ENCODE measurements around the gene CNTNAP5.
A peak's percentile ranks its signal among the peaks of the same experiment; 100 is the strongest.

The CNTNAP5 gene

DNA sequence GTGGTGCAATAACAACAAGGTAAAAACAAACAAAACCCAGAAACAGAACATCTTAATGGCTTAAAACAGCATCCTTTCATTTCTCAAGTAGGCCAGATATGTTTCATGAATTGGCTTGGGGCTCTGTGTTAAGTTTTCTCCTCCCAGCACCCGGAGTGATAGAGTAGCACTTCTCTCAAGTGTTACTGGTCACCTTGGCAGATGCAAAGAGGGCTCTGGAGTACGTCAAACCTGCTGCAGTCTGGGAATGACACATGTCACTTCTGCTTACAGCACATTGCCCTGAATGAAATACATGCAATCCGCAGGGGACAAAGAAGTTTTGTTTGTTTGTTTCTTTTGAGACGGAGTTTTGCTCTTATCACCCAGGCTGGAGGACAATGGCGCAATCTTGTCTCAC, 639.3 kb downstream of the CNTNAP5 start:
- Histone ChIP-seq H3K9ac (ENCODE audit: low read length) (no peak overlapping the region), H2AK5ac (ENCODE audit: low read length) (no peak overlapping the region), H4K12ac (ENCODE audit: low read depth, low read length) (no peak overlapping the region), H2BK5ac (ENCODE audit: low read depth, low read length, poor library complexity) (no peak overlapping the region), H3K4me1 (ENCODE audit: control insufficient read depth in 1 of 2, insufficient read depth in 2 of 2, low read length in 2 of 2) (no peaks in the 10 kb centered on the region), H3K27me3 (ENCODE audit: insufficient read depth, low read length) (no peaks in the 10 kb centered on the region), H2BK120ac (ENCODE audit: insufficient read depth, low read length, poor library complexity) (no peak overlapping the region), H3K9me3 (ENCODE audit: insufficient read depth, low read depth, low read length) (no peaks in the 10 kb centered on the region), H3K4ac (ENCODE audit: low read depth, low read length) (no peak overlapping the region), H4K8ac (ENCODE audit: low read depth, low read length) (no peak overlapping the region), H4K91ac (ENCODE audit: low read depth, low read length) (no peak overlapping the region), H3K14ac (ENCODE audit: low read length) (no peak overlapping the region), H3K36me3 (ENCODE audit: control insufficient read depth in 1 of 2, insufficient read depth in 2 of 2, low read length in 2 of 2) (no peaks in the 10 kb centered on the region), H3K4me3 (ENCODE audit: low read depth, low read length) (no peak overlapping the region), H2BK12ac (ENCODE audit: low read length) (no peak overlapping the region), H3K18ac (ENCODE audit: low read length) (no peak overlapping the region), H3K79me2 (ENCODE audit: control insufficient read depth, insufficient read depth, low read length, poor library complexity) (no peaks in the 10 kb centered on the region), H3K27ac (ENCODE audit: low read depth, low read length) (no peak overlapping the region), H2AFZ (ENCODE audit: insufficient read depth, low read length, poor library complexity) (no peak overlapping the region), H3K79me1 (ENCODE audit: low read length) (no peaks in the 10 kb centered on the region), H3K4me2 (ENCODE audit: low read length) (no peak overlapping the region), H3K23ac (ENCODE audit: low read length) (no peak overlapping the region)
- no peak for DNase-seq
- WGBS (ENCODE audit: extremely low coverage, insufficient coverage, insufficient read length), result no CpG with 5 or more reads among the region's 5 CpGs

DNA sequence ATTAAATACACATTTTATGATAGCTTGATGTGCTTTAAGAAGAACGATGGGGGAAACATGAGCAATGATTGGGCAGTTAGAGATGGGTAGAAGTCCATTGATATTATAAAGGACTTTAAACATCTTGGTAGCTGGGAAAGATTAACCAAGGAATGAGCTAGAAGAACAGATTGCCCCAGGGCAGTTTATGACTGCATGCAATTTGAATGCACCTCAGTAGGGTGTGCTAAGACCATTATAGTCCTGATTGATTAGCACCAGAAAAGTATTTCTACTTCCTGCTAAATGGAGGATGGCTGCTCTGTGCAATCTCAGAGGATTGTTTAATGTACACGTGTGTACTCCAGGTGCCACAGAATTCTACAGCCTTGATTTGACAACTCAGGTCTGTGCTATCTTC, 641.9 kb downstream of the CNTNAP5 start:
- H4K8ac ChIP-seq (ENCODE audit: low read depth, low read length), result no peak overlapping the region
- H3K23ac ChIP-seq (ENCODE audit: low read length), result no peak overlapping the region
- H2BK12ac ChIP-seq (ENCODE audit: low read length), result no peak overlapping the region
- no peaks in the 10 kb centered on the region for H3K79me1 ChIP-seq (ENCODE audit: low read length)
- no peak overlapping the region for H3K4me2 ChIP-seq (ENCODE audit: low read length)
- no peak overlapping the region for H4K91ac ChIP-seq (ENCODE audit: low read depth, low read length)
- no peak overlapping the region for H2AK5ac ChIP-seq (ENCODE audit: low read length)
- peak; percentile 1 to 3 for DNase-seq
- no peak overlapping the region for H3K27ac ChIP-seq (ENCODE audit: low read depth, low read length)
- no peak overlapping the region for H4K12ac ChIP-seq (ENCODE audit: low read depth, low read length)
- no peaks in the 10 kb centered on the region for H3K4me1 ChIP-seq (ENCODE audit: control insufficient read depth in 1 of 2, insufficient read depth in 2 of 2, low read length in 2 of 2)
- H3K4ac ChIP-seq (ENCODE audit: low read depth, low read length), result no peak overlapping the region
- no peaks in the 10 kb centered on the region for H3K36me3 ChIP-seq (ENCODE audit: control insufficient read depth in 1 of 2, insufficient read depth in 2 of 2, low read length in 2 of 2)
- H3K4me3 ChIP-seq (ENCODE audit: low read depth, low read length), result no peak overlapping the region
- H3K27me3 ChIP-seq (ENCODE audit: insufficient read depth, low read length), result no peaks in the 10 kb centered on the region
- no peak overlapping the region for H2BK5ac ChIP-seq (ENCODE audit: low read depth, low read length, poor library complexity)
- H3K9me3 ChIP-seq (ENCODE audit: insufficient read depth, low read depth, low read length), result no peaks in the 10 kb centered on the region
- no peak overlapping the region for H2AFZ ChIP-seq (ENCODE audit: insufficient read depth, low read length, poor library complexity)
- no peaks in the 10 kb centered on the region for H3K79me2 ChIP-seq (ENCODE audit: control insufficient read depth, insufficient read depth, low read length, poor library complexity)
- H3K9ac ChIP-seq (ENCODE audit: low read length), result no peak overlapping the region
- no peak overlapping the region for H2BK120ac ChIP-seq (ENCODE audit: insufficient read depth, low read length, poor library complexity)
- no CpG with 5 or more reads among the region's 2 CpGs for WGBS (ENCODE audit: extremely low coverage, insufficient coverage, insufficient read length)
- no peak overlapping the region for H3K18ac ChIP-seq (ENCODE audit: low read length)
- H3K14ac ChIP-seq (ENCODE audit: low read length), result no peak overlapping the region

- Histone ChIP-seq H3K27ac (ENCODE audit: low read depth, low read length) (no peak overlapping the region), H4K8ac (ENCODE audit: low read depth, low read length) (no peak overlapping the region), H2BK120ac (ENCODE audit: insufficient read depth, low read length, poor library complexity) (no peak overlapping the region), H3K4me1 (ENCODE audit: control insufficient read depth in 1 of 2, insufficient read depth in 2 of 2, low read length in 2 of 2) (no peaks in the 10 kb centered on the region), H2AK5ac (ENCODE audit: low read length) (no peak overlapping the region), H3K27me3 (ENCODE audit: insufficient read depth, low read length) (no peaks in the 10 kb centered on the region), H4K91ac (ENCODE audit: low read depth, low read length) (no peak overlapping the region), H3K4me2 (ENCODE audit: low read length) (no peak overlapping the region), H3K9me3 (ENCODE audit: insufficient read depth, low read depth, low read length) (no peaks in the 10 kb centered on the region), H3K23ac (ENCODE audit: low read length) (no peak overlapping the region), H2AFZ (ENCODE audit: insufficient read depth, low read length, poor library complexity) (no peak overlapping the region), H3K79me2 (ENCODE audit: control insufficient read depth, insufficient read depth, low read length, poor library complexity) (no peaks in the 10 kb centered on the region), H2BK5ac (ENCODE audit: low read depth, low read length, poor library complexity) (no peak overlapping the region), H2BK12ac (ENCODE audit: low read length) (no peak overlapping the region), H4K12ac (ENCODE audit: low read depth, low read length) (no peak overlapping the region), H3K79me1 (ENCODE audit: low read length) (no peaks in the 10 kb centered on the region), H3K9ac (ENCODE audit: low read length) (no peak overlapping the region), H3K36me3 (ENCODE audit: control insufficient read depth in 1 of 2, insufficient read depth in 2 of 2, low read length in 2 of 2) (no peaks in the 10 kb centered on the region), H3K4ac (ENCODE audit: low read depth, low read length) (no peak overlapping the region), H3K4me3 (ENCODE audit: low read depth, low read length) (no peak overlapping the region), H3K18ac (ENCODE audit: low read length) (no peak overlapping the region), H3K14ac (ENCODE audit: low read length) (no peak overlapping the region)
- WGBS (ENCODE audit: extremely low coverage, insufficient coverage, insufficient read length), result no CpG with 5 or more reads among the region's 2 CpGs
- no peak for DNase-seq
These were observed 643.1 kb downstream of the CNTNAP5 start for GRCh38 chr2:124668161-124668560.

- no peak overlapping the region for H3K23ac ChIP-seq (ENCODE audit: low read length)
- H3K18ac ChIP-seq (ENCODE audit: low read length), result no peak overlapping the region
- no peaks in the 10 kb centered on the region for H3K36me3 ChIP-seq (ENCODE audit: control insufficient read depth in 1 of 2, insufficient read depth in 2 of 2, low read length in 2 of 2)
- H2BK5ac ChIP-seq (ENCODE audit: low read depth, low read length, poor library complexity), result no peak overlapping the region
- no peak for DNase-seq
- no peak overlapping the region for H3K27ac ChIP-seq (ENCODE audit: low read depth, low read length)
- H4K8ac ChIP-seq (ENCODE audit: low read depth, low read length), result no peak overlapping the region
- no peak overlapping the region for H4K91ac ChIP-seq (ENCODE audit: low read depth, low read length)
- no peak overlapping the region for H4K12ac ChIP-seq (ENCODE audit: low read depth, low read length)
- no peak overlapping the region for H3K4me2 ChIP-seq (ENCODE audit: low read length)
- H3K9me3 ChIP-seq (ENCODE audit: insufficient read depth, low read depth, low read length), result no peaks in the 10 kb centered on the region
- no peak overlapping the region for H3K4me3 ChIP-seq (ENCODE audit: low read depth, low read length)
- H2BK12ac ChIP-seq (ENCODE audit: low read length), result no peak overlapping the region
- no peak overlapping the region for H3K14ac ChIP-seq (ENCODE audit: low read length)
- H2AFZ ChIP-seq (ENCODE audit: insufficient read depth, low read length, poor library complexity), result no peak overlapping the region
- H3K27me3 ChIP-seq (ENCODE audit: insufficient read depth, low read length), result no peaks in the 10 kb centered on the region
- H3K4me1 ChIP-seq (ENCODE audit: control insufficient read depth in 1 of 2, insufficient read depth in 2 of 2, low read length in 2 of 2), result no peaks in the 10 kb centered on the region
- no peaks in the 10 kb centered on the region for H3K79me2 ChIP-seq (ENCODE audit: control insufficient read depth, insufficient read depth, low read length, poor library complexity)
- H3K9ac ChIP-seq (ENCODE audit: low read length), result no peak overlapping the region
- H3K79me1 ChIP-seq (ENCODE audit: low read length), result no peaks in the 10 kb centered on the region
- H3K4ac ChIP-seq (ENCODE audit: low read depth, low read length), result no peak overlapping the region
- no peak overlapping the region for H2AK5ac ChIP-seq (ENCODE audit: low read length)
- no peak overlapping the region for H2BK120ac ChIP-seq (ENCODE audit: insufficient read depth, low read length, poor library complexity)
These were observed 645.1 kb downstream of the CNTNAP5 start for GRCh38 chr2:124670187-124670586.
